COR-L47 (cell line): Measurements from ENCODE around the gene CPLX1.
A peak's percentile ranks its signal among the peaks of the same experiment; 100 is the strongest.
"Not testable (repeated sequence)": the region's sequence is repeated elsewhere in the genome, so short reads cannot be mapped to it uniquely, and the experiment has no call there.

Experiments
- DNase-seq: peaks from one replicate; lab custom pipeline; 2025; lab: John Stamatoyannopoulos, UW

Gene CPLX1

DNA sequence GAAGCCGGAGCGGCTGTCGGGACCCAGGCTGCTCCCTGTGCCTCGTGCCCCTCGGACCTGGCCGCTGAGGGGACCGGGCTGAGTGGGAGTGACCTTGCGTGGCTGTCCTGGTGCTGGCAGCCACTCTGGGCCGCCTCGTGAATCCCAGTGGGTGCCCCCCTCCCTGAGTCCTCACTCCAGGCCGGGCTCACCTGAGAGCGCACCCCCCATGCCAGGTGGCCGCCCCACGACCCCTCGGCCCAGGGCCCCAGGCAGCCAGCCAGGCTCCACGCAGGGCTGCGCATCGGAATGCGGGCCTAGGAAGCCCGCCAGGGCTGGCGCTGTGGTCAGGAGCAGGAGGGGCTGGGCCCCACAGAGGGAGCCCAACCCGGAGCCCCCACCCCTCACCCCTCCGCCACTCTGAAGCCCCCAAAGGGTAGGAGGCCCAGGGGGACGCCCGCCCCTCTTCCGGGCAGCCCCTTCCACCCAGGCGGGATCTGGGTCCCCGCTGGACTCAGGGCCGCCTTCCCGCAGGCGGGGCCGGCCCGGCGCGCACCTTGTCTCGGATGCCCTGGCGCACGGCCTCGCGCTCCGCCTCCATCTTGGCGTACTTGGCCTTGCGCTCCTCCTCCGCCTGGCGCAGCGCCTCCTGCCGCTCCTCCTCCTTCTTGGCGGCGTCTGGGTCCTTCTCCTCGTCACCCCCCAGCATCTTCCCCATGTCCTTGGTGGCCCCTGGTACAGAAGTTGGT lies 33.9 kb downstream of the CPLX1 start:
- DNase-seq: no peak

DNA sequence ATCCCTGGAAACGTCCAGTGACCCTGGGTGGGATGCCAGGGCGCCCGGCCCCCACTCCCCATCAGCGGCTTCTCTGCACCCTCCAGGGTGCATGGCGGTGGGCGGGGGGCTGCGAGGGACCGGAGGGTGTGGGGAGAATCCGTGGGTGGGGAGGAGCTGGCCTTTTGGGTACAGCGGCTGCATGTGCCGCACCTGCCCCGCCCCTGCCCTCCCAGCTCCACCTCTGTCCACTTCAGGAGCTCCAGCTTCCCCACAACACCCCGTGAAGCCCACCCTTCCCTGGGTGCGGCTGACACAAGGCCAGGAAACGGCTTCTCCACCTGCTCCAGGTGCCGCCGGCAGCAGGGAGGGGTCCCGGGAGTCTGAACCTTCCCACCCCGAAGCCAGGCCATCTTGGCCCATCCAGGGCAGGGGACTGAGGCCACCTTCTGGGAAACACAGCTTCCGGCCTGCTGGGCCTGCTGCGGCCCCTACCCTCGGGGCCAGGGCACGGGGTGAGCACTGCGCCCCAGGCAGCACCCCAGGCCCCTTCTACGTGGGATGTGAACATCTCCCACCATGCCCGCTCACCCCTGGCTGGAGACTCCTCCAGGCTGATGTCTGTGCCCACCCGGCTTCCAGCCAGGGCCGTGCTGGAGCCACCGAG lies 34.6 kb downstream of the CPLX1 start:
- no peak for DNase-seq

DNA sequence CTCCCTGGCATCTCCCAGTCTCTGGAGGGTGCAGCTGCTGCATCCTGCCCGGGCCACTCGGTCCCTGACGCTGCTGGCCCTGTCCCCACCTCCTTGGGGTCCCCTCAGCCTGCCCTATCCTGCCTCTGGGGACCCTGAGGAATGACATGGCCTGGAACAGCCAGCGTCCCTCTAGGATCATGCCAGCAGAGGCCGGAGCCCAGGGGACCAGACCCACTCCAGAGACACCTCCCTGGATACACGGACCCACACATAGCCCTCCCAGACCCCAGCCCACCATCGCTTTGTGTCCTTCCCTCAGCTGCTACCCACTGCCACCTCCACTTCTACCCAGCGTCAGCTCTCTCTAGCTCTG lies 35.5 kb downstream of the CPLX1 start:
- no peak for DNase-seq

DNA sequence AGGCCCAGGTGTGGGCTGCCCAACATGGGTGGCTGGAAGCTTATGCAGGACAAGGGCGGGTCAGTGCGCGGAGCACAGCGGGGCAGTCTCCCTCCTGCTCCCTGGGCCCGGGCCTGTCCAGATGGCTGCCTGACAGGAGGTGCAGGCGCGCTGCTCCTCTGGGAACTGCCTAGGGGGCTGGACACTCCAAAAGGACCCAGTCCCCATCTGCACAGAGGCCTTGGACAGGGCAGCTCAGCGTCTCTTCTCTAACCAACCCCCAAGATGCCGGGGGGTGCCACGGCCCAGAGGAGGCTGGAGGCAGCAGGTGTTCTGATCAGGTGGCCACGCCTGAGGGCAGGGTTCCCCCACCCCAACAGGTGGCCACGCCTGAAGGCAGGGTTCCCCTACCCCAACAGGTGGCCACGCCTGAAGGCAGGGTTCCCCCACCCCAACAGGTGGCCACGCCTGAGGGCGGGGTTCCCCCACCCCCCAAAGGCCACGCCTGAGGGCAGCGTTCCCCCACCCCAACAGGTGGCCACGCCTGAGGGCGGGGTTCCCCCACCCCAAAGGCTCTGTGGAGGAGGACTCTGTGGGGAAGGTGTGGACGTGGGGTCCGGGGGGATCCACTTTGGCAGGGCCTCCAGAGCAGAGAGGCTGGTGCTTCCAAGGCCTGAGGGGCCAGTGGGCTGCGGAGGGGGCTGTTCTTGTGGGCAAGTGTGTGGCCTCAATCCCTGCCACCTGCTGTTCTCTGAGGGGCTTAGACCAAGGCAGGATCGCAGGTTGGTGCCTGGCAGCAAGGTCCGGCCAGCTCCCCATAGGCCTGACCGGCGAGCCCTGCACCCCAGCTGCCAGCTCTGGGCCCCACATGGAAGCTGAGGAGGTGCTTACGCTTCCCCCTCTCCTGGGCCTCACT lies 36.1 kb downstream of the CPLX1 start:
- DNase-seq: no peak

DNA sequence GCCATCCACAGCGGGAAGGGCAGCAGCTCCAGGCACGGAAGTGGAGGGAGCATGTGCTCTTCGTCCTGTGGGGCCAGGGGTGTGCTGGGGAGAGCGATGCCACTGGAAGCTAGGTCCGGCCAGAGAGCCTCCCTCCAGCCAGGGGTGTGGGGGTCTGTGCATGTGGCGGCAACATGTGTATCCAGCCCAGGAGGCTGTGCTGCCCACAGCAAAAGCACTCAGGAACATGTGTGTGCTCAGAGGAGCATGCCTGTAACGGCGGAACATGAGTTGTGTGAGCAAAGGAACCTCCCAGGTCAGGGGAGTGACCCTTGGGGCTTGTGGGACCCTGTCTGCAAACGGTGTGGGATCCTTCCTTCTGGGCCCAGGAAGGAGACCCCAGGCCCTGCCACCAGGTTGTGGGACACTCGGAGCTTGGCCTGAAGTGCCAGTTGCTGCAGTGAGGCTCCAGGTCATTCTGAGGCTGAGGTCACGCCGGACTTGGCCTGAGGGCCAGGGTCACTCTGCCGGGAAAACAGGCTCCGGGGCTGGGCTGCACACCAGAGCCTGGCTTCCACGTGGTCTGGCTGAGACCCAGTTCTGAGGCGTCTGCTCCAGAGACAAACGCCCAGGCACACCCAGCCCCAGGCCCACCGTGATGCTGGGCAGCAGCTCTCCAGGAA lies 37.2 kb downstream of the CPLX1 start:
- DNase-seq: no peak

DNA sequence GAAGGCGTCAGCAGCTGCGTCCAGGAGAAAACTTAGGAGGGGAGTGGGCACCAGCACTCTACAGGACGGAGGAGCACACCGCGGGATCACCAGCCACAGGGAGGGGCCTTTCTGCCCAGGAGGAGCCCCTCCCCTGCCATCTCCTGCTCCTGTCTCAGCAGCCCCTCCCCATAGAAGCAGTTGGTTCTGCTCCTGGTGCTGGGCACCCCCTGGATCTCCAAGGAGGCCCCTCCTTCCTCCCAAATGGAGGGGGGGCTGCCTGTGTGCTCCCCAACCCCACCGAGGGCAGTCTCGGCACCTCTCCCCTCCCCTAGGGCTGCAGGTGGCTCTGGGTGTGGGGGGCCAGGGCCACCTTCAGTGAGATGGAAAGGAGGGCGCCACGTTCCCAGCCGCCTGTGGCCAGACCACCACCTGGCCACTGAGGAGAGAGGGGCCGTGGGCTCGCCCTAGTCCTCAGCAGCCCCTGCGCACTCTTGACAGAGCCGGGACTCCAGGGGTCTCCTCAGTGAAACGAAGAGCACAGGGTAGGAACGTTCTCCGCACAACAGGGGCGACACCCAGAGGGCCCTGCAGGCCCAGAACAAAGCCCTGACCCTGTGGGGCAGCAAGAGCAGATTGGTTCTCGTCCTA lies 37.8 kb downstream of the CPLX1 start:
- DNase-seq: no peak

DNA sequence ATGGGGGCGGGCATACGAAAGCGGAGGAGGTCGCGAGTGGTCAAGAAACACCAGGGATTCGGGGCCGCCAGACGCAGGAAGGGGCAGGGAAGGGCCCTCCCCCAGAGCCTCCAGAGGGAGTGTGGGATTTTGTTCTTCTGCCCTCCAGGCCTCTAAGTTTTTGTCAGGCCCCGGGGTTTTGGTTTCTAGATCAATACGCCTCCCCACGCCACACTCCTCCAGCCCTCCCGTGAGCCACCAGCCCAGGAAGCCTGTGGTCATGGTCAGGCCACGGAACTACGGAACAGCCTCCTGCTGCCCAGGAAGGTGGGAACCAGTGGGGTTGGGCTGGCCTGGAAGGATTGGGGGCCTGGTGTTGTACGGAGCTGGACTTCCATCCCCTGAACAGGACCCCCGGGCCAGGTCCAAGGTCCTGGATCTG lies 38.4 kb downstream of the CPLX1 start:
- DNase-seq: no peak

DNA sequence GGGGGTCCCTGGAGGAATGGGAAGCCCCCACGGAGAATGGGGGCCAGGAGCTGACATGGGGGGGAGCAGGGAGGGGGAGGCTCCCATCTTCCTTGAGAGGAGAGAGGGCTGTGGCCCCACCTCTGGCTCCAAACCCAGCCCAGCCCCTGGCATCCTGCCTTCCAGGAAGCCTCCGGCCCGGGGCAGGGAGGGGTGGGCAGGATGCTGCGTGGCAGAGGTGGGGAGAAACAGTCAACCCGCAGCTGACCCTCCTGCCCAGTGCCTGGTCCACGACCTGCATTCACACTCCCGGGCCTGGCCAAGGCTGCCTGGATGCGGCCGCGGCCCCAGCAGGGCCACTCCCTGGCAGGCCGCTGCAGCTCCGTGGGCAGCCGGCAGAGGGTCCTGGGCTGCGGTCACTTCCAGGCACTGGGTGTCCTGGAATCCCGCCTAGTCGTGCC lies 39.0 kb downstream of the CPLX1 start:
- DNase-seq: no peak

DNA sequence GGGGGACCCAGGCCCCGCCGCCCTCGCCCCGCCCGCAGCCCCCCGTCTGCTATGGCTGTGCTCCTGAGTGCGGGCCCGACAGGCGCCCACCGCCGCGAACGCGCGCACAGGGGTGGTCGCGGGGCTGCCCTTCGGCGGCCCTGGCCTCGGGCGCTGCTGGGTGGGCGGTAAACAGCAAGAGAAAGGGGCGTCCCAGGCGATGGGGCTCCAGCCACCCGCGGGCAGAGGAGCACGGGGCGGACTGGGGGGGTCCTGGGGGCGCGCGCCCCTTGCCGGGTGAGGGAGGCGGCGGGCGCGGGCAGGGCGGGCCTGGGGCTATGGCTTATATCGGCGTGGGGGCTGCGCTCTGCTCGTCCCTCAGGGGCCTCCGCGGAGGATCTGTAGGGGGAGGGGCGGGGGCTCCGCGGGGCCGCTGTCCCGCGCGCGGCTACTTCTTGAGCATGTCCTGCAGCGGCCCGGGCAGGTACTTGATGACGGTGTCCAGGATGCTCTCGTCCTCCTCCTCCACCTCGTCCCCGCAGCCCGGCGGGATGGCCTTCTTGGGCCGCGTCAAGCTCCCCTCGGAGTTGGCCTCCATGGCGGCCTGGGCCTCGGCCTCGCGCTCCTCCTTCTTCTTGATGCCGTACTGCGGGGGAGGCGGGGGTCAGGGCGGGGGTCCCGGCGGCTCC lies 39.7 kb downstream of the CPLX1 start:
- DNase-seq: no peak

DNA sequence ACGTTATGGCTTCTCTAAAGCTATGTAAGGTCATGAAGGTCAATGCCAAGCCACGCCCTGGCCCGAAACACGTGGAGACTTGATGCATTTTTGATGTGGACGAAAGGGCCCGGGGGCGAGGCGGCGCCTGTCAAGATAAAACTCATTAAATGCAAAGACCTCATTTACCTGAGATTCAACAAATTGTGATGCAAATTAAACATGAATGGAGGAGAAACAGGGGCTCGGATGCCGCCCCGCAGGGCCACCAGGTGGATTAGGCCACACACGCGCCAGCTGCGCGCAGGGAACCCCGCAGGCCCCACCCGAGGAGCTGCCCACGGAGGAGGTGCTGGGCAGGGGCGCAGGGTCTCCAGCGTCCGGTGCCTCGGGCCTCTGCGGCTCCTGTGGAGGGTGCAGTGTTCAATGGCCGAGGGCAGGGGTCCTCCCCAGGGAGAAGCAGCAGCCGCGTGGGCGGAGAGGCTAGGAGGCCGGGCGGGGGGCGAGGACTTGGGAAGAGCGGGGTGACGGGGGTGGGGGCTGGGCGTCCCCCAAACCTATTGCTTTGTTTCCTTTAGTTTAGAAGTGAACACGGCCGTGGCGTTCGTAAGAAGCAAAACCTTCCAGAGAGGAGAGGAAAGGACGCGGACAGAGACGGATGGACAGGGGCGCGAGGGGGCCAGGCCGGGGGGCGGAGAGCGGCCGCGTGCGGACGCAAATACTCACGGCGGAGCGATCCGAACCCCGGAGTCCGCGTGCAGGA lies 40.4 kb downstream of the CPLX1 start:
- no peak for DNase-seq

DNA sequence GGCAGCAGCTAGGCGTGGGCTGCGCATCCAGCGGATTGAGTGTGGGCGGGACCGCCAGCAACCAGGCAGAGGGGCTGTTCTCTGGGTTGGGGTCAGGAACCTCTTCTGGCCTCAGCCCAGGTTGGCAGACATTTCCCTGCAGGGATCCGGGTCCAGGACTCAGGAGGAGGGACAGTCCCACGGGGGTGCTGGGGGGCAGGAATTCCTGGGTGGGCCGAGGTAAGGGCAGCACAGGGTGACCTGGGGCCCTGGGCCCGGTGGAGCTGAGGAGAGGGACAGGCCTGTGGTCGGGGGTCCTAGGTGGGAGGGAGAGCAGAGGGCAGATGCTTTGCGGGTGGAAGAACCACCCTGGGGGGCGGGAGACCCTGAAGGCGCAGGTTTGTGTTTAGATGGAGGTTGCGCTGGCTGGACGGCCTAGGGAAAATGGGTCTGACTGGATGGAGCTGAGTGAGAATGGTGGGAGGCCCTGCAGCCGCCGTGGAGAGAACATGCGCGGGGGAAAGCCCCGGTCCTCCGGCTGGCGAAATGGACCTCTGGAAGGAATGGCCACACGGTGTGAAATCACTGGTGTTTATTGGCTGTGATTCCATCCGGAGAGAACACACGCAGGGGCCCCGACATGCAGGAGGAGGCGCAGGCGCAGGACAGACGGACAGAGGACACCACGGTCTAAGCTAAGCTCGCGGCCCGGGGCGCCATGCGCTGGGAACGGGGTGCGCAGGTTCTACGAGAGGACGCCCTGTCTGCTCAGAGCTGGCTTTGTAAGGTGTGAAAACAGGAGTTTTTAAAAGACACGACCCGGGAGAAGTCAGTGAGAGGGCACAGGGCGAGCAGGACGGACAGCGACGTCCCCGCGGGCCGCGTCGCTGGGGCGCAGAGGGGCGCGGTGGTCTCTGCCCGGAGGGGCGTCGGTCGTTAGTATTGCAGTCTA lies 41.3 kb downstream of the CPLX1 start:
- no peak for DNase-seq

DNA sequence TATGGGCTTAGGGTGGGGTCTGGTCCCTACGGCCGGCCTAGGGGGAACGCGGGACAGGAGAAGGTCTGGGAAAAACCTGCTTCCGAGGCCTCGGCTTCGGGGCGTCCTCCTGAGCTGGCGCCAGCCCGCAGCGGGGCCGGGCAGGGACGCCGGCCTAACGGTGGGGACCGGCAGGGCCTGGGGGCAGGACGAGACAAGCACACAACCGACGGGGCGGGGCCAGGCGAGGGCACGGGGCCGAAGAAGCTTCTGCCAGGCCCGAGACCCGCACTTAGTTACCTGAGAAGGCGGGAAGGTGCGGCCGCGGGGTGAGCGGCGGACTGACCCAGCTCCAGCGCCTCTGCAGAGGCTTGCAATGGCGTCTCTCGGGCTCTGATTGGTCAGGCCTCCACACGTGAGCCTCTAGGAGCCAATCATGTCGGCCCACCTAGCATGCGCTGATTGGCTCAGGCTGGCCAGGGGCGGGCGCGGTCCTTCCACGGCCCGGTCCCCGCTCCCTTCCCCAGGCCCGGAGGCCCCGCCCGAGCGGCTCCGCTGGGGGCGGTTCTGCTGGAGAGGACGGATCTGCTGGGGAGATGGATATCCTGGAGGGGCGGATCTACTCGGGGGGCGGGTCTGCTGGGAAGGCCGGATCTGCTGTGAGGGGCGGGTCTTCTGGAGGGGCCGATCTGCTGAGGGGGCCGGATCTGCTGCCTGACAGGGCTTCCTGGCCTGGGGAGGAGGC lies 44.3 kb downstream of the CPLX1 start:
- peak; percentile 97 for DNase-seq

DNA sequence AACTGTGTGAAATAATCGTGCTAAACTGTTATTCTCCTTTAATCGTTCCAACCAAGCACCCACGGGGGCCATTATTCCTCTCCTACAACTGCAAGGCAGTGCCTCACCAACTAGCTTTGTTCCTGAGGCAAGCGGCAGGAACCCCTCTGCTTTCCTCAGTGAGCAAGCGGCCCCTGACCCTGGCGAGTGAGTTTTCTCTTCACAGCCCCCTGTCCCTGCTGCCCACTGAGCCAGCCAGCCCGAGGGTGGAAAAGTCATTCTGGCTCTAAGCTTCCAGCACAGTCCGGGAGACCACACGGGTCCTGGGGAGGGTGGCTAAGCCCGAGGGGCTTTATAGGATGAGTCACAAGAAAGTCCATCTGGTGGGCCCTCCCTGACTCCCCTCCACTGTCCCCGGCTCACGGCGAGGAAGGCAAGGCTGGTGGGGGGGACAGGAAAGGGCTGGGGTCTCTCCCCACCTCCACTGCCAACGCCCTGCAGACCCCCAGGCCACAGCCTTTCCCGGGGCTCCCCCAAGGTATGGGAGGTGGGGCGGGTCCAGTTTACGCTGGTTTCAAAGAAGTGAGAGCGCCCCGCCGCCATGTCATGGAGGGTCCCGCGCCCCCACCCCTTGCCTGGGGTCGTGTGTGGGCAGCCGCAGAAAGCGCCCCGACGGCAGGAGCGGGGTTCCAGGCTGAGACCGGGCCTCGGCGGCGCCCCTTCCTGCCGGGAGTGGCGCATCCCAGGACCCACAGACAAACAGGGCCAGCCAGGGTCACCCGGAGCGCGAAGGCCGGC lies 45.0 kb downstream of the CPLX1 start:
- DNase-seq: no peak

DNA sequence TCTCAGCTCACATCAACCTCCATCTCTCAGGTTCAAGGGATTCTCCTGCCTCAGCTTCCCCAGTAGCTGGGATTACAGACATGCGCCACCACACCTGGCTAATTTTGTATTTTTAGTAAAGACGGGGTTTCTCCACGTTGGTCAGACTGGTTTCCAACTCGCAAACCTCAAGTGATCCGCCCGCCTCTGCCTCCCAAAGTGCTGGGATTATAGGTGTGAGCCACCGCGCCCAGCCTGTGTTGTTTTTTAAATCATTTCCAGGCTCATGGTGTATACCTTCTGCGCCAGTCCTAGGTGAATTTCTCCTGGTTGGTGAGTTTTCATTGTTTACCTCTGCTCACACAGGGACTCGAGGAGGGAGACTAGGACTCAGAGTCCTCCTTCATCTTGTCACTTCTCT lies 45.7 kb downstream of the CPLX1 start:
- DNase-seq: not testable (repeated sequence)

DNA sequence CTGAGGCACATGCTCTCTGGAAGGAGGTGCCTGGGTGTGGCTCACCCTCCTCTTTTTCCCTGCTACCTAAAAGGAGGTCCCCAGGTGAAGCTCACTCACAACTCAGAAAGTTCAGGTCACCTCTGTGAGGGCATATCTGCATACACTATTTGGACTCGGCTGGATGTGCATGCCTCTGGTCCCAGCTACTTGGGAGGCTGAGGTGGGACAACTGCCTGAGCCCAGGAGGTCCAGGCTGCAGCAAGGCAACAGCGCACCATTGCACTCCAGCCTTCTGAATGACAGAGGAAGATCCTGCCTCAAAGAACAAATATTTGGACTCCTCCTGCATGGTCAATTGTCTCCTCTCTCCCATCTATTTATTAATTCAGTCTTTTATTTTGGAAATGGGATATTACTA lies 46.4 kb downstream of the CPLX1 start:
- no peak for DNase-seq

DNA sequence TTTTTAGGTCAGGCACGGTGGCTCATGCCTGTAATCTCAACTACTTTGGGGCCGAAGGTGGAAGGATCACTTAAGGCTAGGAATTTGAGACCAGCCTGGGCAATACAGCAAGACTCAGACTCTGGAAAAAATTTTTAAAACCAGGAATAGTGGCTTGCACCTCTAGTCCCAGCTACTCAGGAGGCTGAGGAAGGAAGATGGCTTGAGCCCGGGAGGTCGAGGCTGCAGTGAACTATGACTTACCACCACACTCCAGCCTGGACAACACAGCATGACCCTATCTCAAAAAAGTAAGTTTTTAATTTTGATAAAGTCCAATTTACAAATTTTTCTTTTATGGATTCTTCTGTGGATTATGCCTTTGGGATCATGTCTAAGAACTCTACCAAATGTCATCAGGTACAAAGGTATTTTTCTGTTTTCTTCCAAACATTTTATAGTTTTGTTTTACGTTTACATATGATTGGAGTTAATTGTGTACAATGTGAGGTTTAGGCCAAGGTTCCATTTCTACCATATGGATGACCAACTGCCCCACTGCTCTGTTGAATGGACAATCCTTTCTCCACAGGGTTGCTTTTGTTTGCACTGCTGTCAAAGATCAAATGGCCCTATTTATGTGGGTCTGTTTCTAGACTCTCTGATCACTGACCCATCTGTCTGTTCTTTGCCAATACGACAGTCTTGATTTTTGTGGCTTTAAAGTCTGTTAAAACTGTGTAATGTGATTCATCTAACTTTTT lies 48.2 kb downstream of the CPLX1 start:
- no peak for DNase-seq

DNA sequence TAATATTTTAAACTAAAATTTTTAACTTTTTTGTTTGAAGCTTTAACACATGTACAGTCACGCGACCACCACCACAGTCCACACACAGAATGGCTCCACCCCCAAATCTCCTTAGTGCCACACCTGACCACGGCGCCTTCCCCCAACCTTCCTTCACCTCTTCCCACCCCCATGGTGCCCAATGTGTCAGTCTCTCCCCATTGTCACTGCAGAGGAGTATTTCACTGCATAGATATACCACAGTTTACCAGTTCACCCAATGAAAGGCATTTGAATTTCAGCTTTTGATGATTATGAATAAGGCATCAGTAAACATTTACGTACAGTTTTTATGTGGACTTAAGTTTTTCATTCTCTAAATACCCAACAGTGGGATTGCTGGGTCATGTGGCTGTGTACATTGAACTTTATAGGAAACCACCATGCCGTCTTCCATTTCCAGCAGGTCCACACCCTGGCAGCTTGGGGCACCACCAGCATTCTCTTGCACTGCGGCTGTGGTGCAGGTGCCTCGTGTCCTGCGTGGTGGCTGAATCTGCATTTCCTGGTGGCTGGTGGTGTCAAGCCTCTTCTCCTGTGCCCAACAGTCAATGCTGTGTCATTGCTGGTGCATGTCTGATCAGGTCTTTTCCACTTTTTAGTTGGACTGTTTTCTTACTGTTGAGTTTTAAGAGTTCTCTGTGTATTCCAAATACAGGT lies 49.0 kb downstream of the CPLX1 start:
- no peak for DNase-seq
